SU-DHL-6 (cell line): ENCODE data around the gene PPIB.

Source experiments
- H2AFZ ChIP-seq: fragments of 200-600 bp; sonication (generic); 2 replicates; pipeline ENCODE4 v1.6.1; 2014; ENCODE audit warnings: low read depth, mild to moderate bottlenecking, moderate library complexity, mixed read lengths, antibody characterized with exemption, low read length; ENCODE audit not compliant: severe bottlenecking
- H3F3A ChIP-seq: fragments of 200-600 bp; shearing (Covaris generic); 2 replicates; pipeline ENCODE4 v1.6.0; 2016; ENCODE audit warnings: antibody characterized with exemption, mild to moderate bottlenecking; ENCODE audit not compliant: insufficient read depth
- H3K27ac ChIP-seq: fragments of 200-600 bp; sonication (generic); 2 replicates; pipeline ENCODE4 v1.5.1; 2016; ENCODE audit warnings: low read depth, mild to moderate bottlenecking, low read length, moderate library complexity, mixed read lengths
- H3K27me3 ChIP-seq: fragments of 200-600 bp; sonication (generic), shearing (Covaris generic); 2 replicates; pipeline ENCODE4 v1.6.0; 2014; ENCODE audit warnings: mild to moderate bottlenecking, low read length
- H3K36me3 ChIP-seq: fragments of 200-600 bp; sonication (generic); 2 replicates; pipeline ENCODE4 v1.6.1; 2014; ENCODE audit warnings: mild to moderate bottlenecking, low read length, mixed read lengths
- H3K4me2 ChIP-seq: fragments of 300-600, 200-600 bp; shearing (Covaris generic), sonication (generic); 2 replicates; pipeline ENCODE4 v1.6.0; 2014; ENCODE audit warnings: low read length, low read depth, mild to moderate bottlenecking; ENCODE audit not compliant: poor library complexity, severe bottlenecking
- H3K4me3 ChIP-seq: fragments of 200-600 bp; sonication (generic); 2 replicates; pipeline ENCODE4 v1.5.1; 2014; ENCODE audit warnings: antibody characterized with exemption, low read length, mild to moderate bottlenecking, mixed read lengths; ENCODE audit not compliant: insufficient read depth, poor library complexity, severe bottlenecking
- H3K79me2 ChIP-seq: fragments of 200-600 bp; sonication (generic); 2 replicates; pipeline ENCODE4 v1.6.1; 2014; ENCODE audit warnings: mild to moderate bottlenecking, low read length, moderate library complexity; ENCODE audit not compliant: insufficient read depth
- H3K9ac ChIP-seq: fragments of 200-600 bp; sonication (generic); 2 replicates; pipeline ENCODE4 v1.7.0; 2014; ENCODE audit warnings: mild to moderate bottlenecking, low read length
- H3K9me2 ChIP-seq: fragments of 200-600 bp; sonication (generic); replicated peaks from 2 replicates; pipeline ENCODE4 v1.6.1; 2014; ENCODE audit warnings: low read length; ENCODE audit not compliant: insufficient read depth
- H3K9me3 ChIP-seq: fragments of 200-600 bp; sonication (generic); 2 replicates; pipeline ENCODE4 v1.6.1; 2014; ENCODE audit warnings: low read length, mixed read lengths; ENCODE audit not compliant: insufficient read depth
- H4K20me1 ChIP-seq: fragments of 200-600 bp; sonication (generic); 2 replicates; pipeline ENCODE4 v1.6.1; 2014; ENCODE audit warnings: low read depth, mild to moderate bottlenecking, antibody characterized with exemption, low read length, moderate library complexity, mixed read lengths
- EZH2phosphoT487 ChIP-seq: fragments of 200-600 bp; sonication (generic), shearing (Covaris generic); conservative IDR thresholded peaks from 2 replicates; pipeline ENCODE4 v1.6.1; 2018; ENCODE audit warnings: mild to moderate bottlenecking, antibody characterized with exemption, low read length, moderate library complexity, mixed read lengths
- TF ChIP-seq, protein P1 (sequence below): fragments of 200-600 bp; sonication (generic); IDR thresholded peaks from one replicate; pipeline ENCODE4 v1.5.1; 2017; ENCODE audit warnings: antibody characterized with exemption, mild to moderate bottlenecking, low read length, moderate library complexity; ENCODE audit not compliant: insufficient read depth, poor library complexity, severe bottlenecking

PPIB gene

GRCh38 chr15:64148168-64148567 is 14.7 kb downstream of the PPIB start:
- no peaks in the 10 kb centered on the region for H3K9me2 ChIP-seq
- no peak overlapping the region for H3K4me2 ChIP-seq
- H2AFZ ChIP-seq: no peak overlapping the region
- H3K36me3 ChIP-seq: no peaks in the 10 kb centered on the region; the same call in 1 of the 2 replicates
- no peaks in the 10 kb centered on the region for H3K9me3 ChIP-seq
- no peaks in the 10 kb centered on the region for H3K27me3 ChIP-seq
- H4K20me1 ChIP-seq: no peaks in the 10 kb centered on the region
- no peak overlapping the region for H3K4me3 ChIP-seq
- no peak overlapping the region for H3K9ac ChIP-seq
- TF ChIP-seq, protein P1, sequence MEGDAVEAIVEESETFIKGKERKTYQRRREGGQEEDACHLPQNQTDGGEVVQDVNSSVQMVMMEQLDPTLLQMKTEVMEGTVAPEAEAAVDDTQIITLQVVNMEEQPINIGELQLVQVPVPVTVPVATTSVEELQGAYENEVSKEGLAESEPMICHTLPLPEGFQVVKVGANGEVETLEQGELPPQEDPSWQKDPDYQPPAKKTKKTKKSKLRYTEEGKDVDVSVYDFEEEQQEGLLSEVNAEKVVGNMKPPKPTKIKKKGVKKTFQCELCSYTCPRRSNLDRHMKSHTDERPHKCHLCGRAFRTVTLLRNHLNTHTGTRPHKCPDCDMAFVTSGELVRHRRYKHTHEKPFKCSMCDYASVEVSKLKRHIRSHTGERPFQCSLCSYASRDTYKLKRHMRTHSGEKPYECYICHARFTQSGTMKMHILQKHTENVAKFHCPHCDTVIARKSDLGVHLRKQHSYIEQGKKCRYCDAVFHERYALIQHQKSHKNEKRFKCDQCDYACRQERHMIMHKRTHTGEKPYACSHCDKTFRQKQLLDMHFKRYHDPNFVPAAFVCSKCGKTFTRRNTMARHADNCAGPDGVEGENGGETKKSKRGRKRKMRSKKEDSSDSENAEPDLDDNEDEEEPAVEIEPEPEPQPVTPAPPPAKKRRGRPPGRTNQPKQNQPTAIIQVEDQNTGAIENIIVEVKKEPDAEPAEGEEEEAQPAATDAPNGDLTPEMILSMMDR: no peak
- TF ChIP-seq EZH2phosphoT487: no peak
- peaks cover 15% of the 10 kb centered on the region for H3F3A ChIP-seq
- H3K27ac ChIP-seq: no peak overlapping the region
- H3K79me2 ChIP-seq: no peaks in the 10 kb centered on the region

DNA sequence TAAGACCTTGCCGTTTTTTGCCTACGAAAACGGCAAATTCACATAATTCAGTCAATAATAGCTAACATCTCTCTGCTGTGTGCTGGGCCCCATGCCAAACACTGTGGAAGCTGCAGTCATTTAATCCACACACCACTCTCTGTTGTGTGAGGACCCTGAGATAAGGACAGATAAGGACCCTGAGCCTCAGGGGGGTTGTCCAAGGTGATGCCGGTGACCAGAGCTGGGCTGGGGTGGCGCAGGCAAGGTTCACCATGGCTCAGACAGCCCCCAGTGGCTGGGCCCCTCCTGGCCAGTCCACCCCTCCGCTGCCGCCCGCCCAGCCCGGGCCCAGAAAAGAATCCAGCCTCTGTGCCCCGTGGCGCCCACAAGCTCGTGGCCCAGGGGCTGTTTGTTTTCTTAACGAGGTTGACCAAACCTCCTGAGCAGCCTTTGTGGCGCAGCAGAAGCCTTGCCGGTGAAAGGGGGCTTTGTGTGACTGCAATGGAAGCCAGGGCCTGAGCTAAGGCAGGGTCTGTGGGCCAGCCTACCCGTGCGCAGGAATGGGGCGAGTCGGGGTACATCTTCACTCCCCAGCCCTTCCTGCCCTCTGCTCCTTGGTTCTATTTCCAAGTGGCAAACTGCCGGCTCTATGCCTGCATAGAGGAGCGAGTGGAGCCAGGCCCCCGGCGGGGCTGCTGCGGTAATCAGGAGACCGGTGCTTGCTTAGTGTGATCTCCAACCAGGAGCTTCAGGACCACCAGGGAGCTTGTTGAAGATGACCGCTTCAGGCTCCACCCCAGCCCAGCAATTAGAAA is 15.7 kb downstream of the PPIB start:
- no peaks in the 10 kb centered on the region for H3K9me2 ChIP-seq
- H3F3A ChIP-seq: 0 out of 2 replicates have a peak, but pooled peaks cover 7% of the 10 kb centered on the region
- no peak for TF ChIP-seq EZH2phosphoT487
- TF ChIP-seq, protein P1: no peak
- H3K27me3 ChIP-seq: no peaks in the 10 kb centered on the region
- H3K9ac ChIP-seq: no peak overlapping the region
- H2AFZ ChIP-seq: no peak overlapping the region
- H3K4me2 ChIP-seq: no peak overlapping the region
- no peaks in the 10 kb centered on the region for H3K79me2 ChIP-seq
- H3K36me3 ChIP-seq: no peaks in the 10 kb centered on the region; the same call in 1 of the 2 replicates
- no peaks in the 10 kb centered on the region for H3K9me3 ChIP-seq
- no peaks in the 10 kb centered on the region for H4K20me1 ChIP-seq
- H3K27ac ChIP-seq: no peak overlapping the region
- H3K4me3 ChIP-seq: no peak overlapping the region

DNA sequence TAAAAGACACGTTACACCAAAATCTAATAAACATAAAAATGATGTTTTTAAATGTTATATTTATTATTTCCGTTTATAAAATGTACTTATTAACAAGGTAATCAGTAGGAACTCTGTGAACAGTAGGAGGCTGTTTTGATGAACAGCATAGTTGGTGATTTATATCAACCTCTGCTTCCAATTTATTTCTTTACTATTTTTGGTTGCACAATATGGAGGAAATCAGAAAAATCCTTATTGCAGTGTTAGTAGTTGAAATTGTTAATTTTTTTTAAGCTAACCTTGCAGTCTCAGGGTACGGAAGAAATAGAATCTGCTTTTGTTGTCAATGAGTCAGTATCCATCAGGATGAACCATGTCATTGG is 16.3 kb downstream of the PPIB start:
- Histone ChIP-seq H3K9me2 (no peaks in the 10 kb centered on the region), H3K4me2 (no peak overlapping the region), H3K4me3 (no peak overlapping the region), H3K36me3 (no peaks in the 10 kb centered on the region; the same call in 1 of the 2 replicates), H3K79me2 (no peaks in the 10 kb centered on the region), H3K27me3 (no peaks in the 10 kb centered on the region), H3K27ac (no peak overlapping the region), H4K20me1 (no peaks in the 10 kb centered on the region), H2AFZ (no peak overlapping the region), H3F3A (0 out of 2 replicates have a peak, but pooled peaks cover 7% of the 10 kb centered on the region), H3K9me3 (no peaks in the 10 kb centered on the region), H3K9ac (no peak overlapping the region)
- TF ChIP-seq EZH2phosphoT487: no peak
- TF ChIP-seq, protein P1: no peak
